Measurements from ENCODE around the gene CHAD.
A peak's percentile ranks its signal among the peaks of the same experiment; 100 is the strongest.

CHAD gene

DNA sequence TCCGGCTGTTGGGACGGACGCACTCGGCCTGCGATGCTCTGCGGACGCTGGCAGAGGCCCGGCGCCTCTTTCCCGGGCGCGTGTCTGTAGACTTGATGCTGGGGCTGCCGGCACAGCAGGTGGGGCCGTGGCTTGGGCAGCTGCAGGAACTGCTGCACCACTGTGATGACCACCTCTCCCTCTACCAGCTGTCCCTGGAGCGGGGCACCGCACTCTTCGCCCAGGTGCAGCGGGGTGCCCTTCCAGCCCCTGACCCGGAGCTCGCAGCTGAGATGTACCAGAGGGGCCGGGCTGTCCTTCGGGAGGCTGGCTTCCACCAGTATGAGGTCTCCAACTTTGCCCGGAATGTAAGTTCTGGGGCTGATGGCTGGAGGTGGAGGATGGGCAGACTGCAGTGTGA is 13.4 kb upstream of the CHAD start:
- H3K36me3 ChIP-seq (ENCODE audit: low read length), result no peaks in the 10 kb centered on the region
- no peaks in the 10 kb centered on the region for H3K9me2 ChIP-seq (replicated peaks; ENCODE audit: insufficient read depth, low read length)
- no peak overlapping the region for H3K9ac ChIP-seq (ENCODE audit: low read length)

GRCh38 chr17:50481648-50482047 is 13.0 kb upstream of the CHAD start:
- H3K9me2 ChIP-seq (replicated peaks; ENCODE audit: insufficient read depth, low read length), result no peaks in the 10 kb centered on the region
- no peaks in the 10 kb centered on the region for H3K79me2 ChIP-seq (ENCODE audit: insufficient read depth, low read length)
- no peaks in the 10 kb centered on the region for H3K9me3 ChIP-seq (ENCODE audit: insufficient read depth, low read length)
- H3K4me2 ChIP-seq (ENCODE audit: low read depth, low read length, poor library complexity, severe bottlenecking), result no peak overlapping the region
- H3K27ac ChIP-seq (ENCODE audit: low read depth, low read length), result no peak overlapping the region
- no peaks in the 10 kb centered on the region for H3K27me3 ChIP-seq (ENCODE audit: low read length)
- TF ChIP-seq CTCF (IDR thresholded peaks at IDR 0.05; ENCODE audit: insufficient read depth, low read length, poor library complexity, severe bottlenecking), result no peak
- no peak for TF ChIP-seq EZH2phosphoT487 (conservative IDR thresholded peaks at IDR 0.05; ENCODE audit: low read length)
- no peaks in the 10 kb centered on the region for H3K36me3 ChIP-seq (ENCODE audit: low read length)
- peaks cover 24% of the 10 kb centered on the region for H3F3A ChIP-seq (ENCODE audit: insufficient read depth)
- no peak overlapping the region for H3K4me3 ChIP-seq (ENCODE audit: insufficient read depth, low read length, poor library complexity, severe bottlenecking)
- H3K9ac ChIP-seq (ENCODE audit: low read length), result no peak overlapping the region
- H4K20me1 ChIP-seq (ENCODE audit: low read depth, low read length), result no peaks in the 10 kb centered on the region
- no peak overlapping the region for H2AFZ ChIP-seq (ENCODE audit: low read depth, low read length, severe bottlenecking)

More for the DNA sequence above, 13.4 kb upstream of the CHAD start:
- Histone ChIP-seq H3K4me3 (ENCODE audit: insufficient read depth, low read length, poor library complexity, severe bottlenecking) (no peak overlapping the region), H3K27ac (ENCODE audit: low read depth, low read length) (no peak overlapping the region), H3K9me3 (ENCODE audit: insufficient read depth, low read length) (no peaks in the 10 kb centered on the region), H4K20me1 (ENCODE audit: low read depth, low read length) (no peaks in the 10 kb centered on the region), H2AFZ (ENCODE audit: low read depth, low read length, severe bottlenecking) (no peak overlapping the region), H3F3A (ENCODE audit: insufficient read depth) (peaks cover 24% of the 10 kb centered on the region), H3K4me2 (ENCODE audit: low read depth, low read length, poor library complexity, severe bottlenecking) (no peak overlapping the region), H3K27me3 (ENCODE audit: low read length) (no peaks in the 10 kb centered on the region), H3K79me2 (ENCODE audit: insufficient read depth, low read length) (no peaks in the 10 kb centered on the region)
- no peak for TF ChIP-seq EZH2phosphoT487 (conservative IDR thresholded peaks at IDR 0.05; ENCODE audit: low read length)
- TF ChIP-seq CTCF (IDR thresholded peaks at IDR 0.05; ENCODE audit: insufficient read depth, low read length, poor library complexity, severe bottlenecking), result no peak

- no peaks in the 10 kb centered on the region for H4K20me1 ChIP-seq (ENCODE audit: low read depth, low read length)
- no peaks in the 10 kb centered on the region for H3K27me3 ChIP-seq (ENCODE audit: low read length)
- no peak overlapping the region for H3K4me3 ChIP-seq (ENCODE audit: insufficient read depth, low read length, poor library complexity, severe bottlenecking)
- no peak overlapping the region for H2AFZ ChIP-seq (ENCODE audit: low read depth, low read length, severe bottlenecking)
- no peaks in the 10 kb centered on the region for H3K9me3 ChIP-seq (ENCODE audit: insufficient read depth, low read length)
- H3K36me3 ChIP-seq (ENCODE audit: low read length), result no peaks in the 10 kb centered on the region
- peak overlapping the region; percentile 10; the same call in 1 of the 2 replicates for H3K27ac ChIP-seq (ENCODE audit: low read depth, low read length)
- no peaks in the 10 kb centered on the region for H3K79me2 ChIP-seq (ENCODE audit: insufficient read depth, low read length)
- H3F3A ChIP-seq (ENCODE audit: insufficient read depth), result peaks cover 24% of the 10 kb centered on the region
- TF ChIP-seq CTCF (IDR thresholded peaks at IDR 0.05; ENCODE audit: insufficient read depth, low read length, poor library complexity, severe bottlenecking) (no peak), EZH2phosphoT487 (conservative IDR thresholded peaks at IDR 0.05; ENCODE audit: low read length) (no peak)
- no peak overlapping the region for H3K9ac ChIP-seq (ENCODE audit: low read length)
- H3K9me2 ChIP-seq (replicated peaks; ENCODE audit: insufficient read depth, low read length), result no peaks in the 10 kb centered on the region
- no peak overlapping the region for H3K4me2 ChIP-seq (ENCODE audit: low read depth, low read length, poor library complexity, severe bottlenecking)
Measured at GRCh38 chr17:50480854-50481490, 12.3 kb upstream of the CHAD start.

All from SU-DHL-6 (cell line).